Naive B cell (primary cell): Measurements from ENCODE around the gene TOP3B. TPM values are rescaled to one million over a fixed set of nuclear protein-coding genes. Genes with fewer than 3 reads are reported as not detected.

Source experiments
- ATAC-seq, 2 donors: fragments of 150-1000 bp; cut with Tn5 transposase; 2 replicates each; pipeline ENCODE4 v1.10.0; 2021; ENCODE audit warnings: low read depth in 2 of 2, mild to moderate bottlenecking in 2 of 2, moderate library complexity in 2 of 2
- DNase-seq: peaks from one replicate; pipeline ENCODE4 v3.0.0; 2022
- H3K27ac Mint-ChIP-seq, 6 donors: one replicate each; pipeline ENCODE4 v1.8.0; 2020 to 2022; ENCODE audit warnings: mild to moderate bottlenecking in 6 of 6, mixed read lengths in 6 of 6, moderate library complexity in 5 of 6, inconsistent platforms in 2 of 6
- H3K27me3 Mint-ChIP-seq, 3 donors: one replicate each; pipeline ENCODE4 v1.8.0; 2021 to 2022; ENCODE audit warnings: mixed read lengths in 3 of 3, mild to moderate bottlenecking in 1 of 3
- H3K36me3 Mint-ChIP-seq, 2 donors: one replicate each; pipeline ENCODE4 v1.8.0; 2020 to 2022; ENCODE audit warnings: mixed read lengths in 2 of 2, inconsistent platforms in 1 of 2, mild to moderate bottlenecking in 1 of 2
- H3K4me1 Mint-ChIP-seq, 3 donors: one replicate each; pipeline ENCODE4 v1.8.0; 2020 to 2022; ENCODE audit warnings: mixed read lengths in 3 of 3, inconsistent platforms in 1 of 3, mild to moderate bottlenecking in 1 of 3, moderate library complexity in 1 of 3
- H3K4me3 Mint-ChIP-seq, 8 donors: one replicate each; pipeline ENCODE4 v1.8.0; 2020 to 2022; ENCODE audit warnings: mild to moderate bottlenecking in 8 of 8, mixed read lengths in 8 of 8, moderate library complexity in 8 of 8, inconsistent platforms in 2 of 8
- H3K9me3 Mint-ChIP-seq, 7 donors: one replicate each; pipeline ENCODE4 v1.8.0; 2020 to 2022; ENCODE audit warnings: mixed read lengths in 7 of 7, mild to moderate bottlenecking in 5 of 7, inconsistent platforms in 2 of 7, moderate library complexity in 1 of 7
- polyA plus RNA-seq, 6 donors: library from polyadenylated mRNA; unstranded; fragments of 300-500 nt; fragmentation: Illumina TruSeq; gene quantifications; one replicate each; pipeline ENCODE4 v1.2.3, GENCODE V29; 2021; ENCODE audit warnings: low read depth in 6 of 6

Gene TOP3B
- polyA plus RNA-seq, 6 donors from 2014 or later, result 10.4 to 27.8 (median 15.9) TPM

- H3K27ac Mint-ChIP-seq, result no peak overlapping the region
- H3K9me3 Mint-ChIP-seq, result no peaks in the 10 kb centered on the region
- H3K4me3 Mint-ChIP-seq, result no peak overlapping the region
- DNase-seq (no peak), ATAC-seq (no peak)
- H3K4me1 Mint-ChIP-seq, result no peaks in the 10 kb centered on the region
- H3K27me3 Mint-ChIP-seq, result no peaks in the 10 kb centered on the region
- H3K36me3 Mint-ChIP-seq, result no peaks in the 10 kb centered on the region
These were observed 20.0 kb upstream of the TOP3B start for GRCh38 chr22:22002526-22003055.

- ATAC-seq, result no peak
These were observed 19.3 kb upstream of the TOP3B start for GRCh38 chr22:22001664-22002525.

GRCh38 chr22:21998595-21999247 lies 16.1 kb upstream of the TOP3B start:
- DNase-seq (no peak), ATAC-seq (no peak)
- H3K9me3 Mint-ChIP-seq, result no peaks in the 10 kb centered on the region
- H3K36me3 Mint-ChIP-seq, result no peaks in the 10 kb centered on the region
- H3K4me1 Mint-ChIP-seq, result peaks cover 0 to 6% (median 0%) of the 10 kb centered on the region in 3 donors
- H3K27ac Mint-ChIP-seq, result peak overlapping the region in 1 of 6 donors; percentile 27
- H3K4me3 Mint-ChIP-seq, result no peak overlapping the region
- no peaks in the 10 kb centered on the region for H3K27me3 Mint-ChIP-seq

More at GRCh38 chr22:22001664-22002525, 19.3 kb upstream of the TOP3B start:
- Mint-ChIP-seq H3K27ac (no peak overlapping the region), H3K27me3 (no peaks in the 10 kb centered on the region), H3K36me3 (no peaks in the 10 kb centered on the region), H3K4me1 (no peaks in the 10 kb centered on the region), H3K9me3 (no peaks in the 10 kb centered on the region), H3K4me3 (no peak overlapping the region)
- DNase-seq, result no peak

DNA sequence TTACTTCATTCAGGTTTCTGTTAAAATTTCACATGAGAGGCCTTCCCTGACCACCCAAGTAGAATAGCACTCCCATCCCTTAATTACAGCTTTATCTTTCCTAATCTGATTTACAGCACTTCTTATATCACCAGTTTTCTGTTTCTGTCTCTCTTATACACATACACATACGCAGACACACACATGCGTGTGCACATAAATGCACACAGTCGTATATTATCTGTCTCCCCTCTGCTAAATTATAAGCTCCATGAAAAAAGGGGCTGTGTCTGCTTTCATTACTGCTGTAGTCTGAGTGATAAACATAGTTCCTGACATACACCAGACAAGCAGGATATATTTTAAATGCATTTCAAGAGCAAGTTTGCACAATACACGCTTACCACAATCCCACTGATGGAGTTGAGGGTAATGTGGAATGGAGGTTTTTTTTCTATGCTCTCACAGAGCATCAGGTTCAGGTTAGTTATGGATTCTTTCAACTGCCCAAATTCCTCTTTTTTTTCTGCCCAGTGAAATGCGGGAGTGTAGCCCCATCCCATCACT lies 13.7 kb upstream of the TOP3B start:
- DNase-seq, result no peak
- ATAC-seq, result no peak
- no peaks in the 10 kb centered on the region for H3K27me3 Mint-ChIP-seq
- no peaks in the 10 kb centered on the region for H3K36me3 Mint-ChIP-seq
- H3K9me3 Mint-ChIP-seq, result no peaks in the 10 kb centered on the region
- peak overlapping the region in 1 of 6 donors; percentile 69 for H3K27ac Mint-ChIP-seq
- peaks cover 0 to 6% (median 0%) of the 10 kb centered on the region in 3 donors for H3K4me1 Mint-ChIP-seq
- H3K4me3 Mint-ChIP-seq, result no peak overlapping the region

- DNase-seq (no peak), ATAC-seq (no peak)
- Mint-ChIP-seq H3K27me3 (no peaks in the 10 kb centered on the region), H3K4me1 (peaks cover 0 to 6% (median 0%) of the 10 kb centered on the region in 3 donors), H3K4me3 (no peak overlapping the region), H3K9me3 (no peaks in the 10 kb centered on the region), H3K27ac (peak overlapping the region in 1 of 6 donors; percentile 11), H3K36me3 (no peaks in the 10 kb centered on the region)
These were observed 13.1 kb upstream of the TOP3B start for GRCh38 chr22:21995660-21996059.

- H3K27ac Mint-ChIP-seq, result peak overlapping the region in 1 of 6 donors; percentile 42
- H3K4me3 Mint-ChIP-seq, result no peak overlapping the region
- DNase-seq (no peak), ATAC-seq (no peak)
- no peaks in the 10 kb centered on the region for H3K9me3 Mint-ChIP-seq
- H3K27me3 Mint-ChIP-seq, result no peaks in the 10 kb centered on the region
- peaks cover 0 to 6% (median 0%) of the 10 kb centered on the region in 3 donors for H3K4me1 Mint-ChIP-seq
- no peaks in the 10 kb centered on the region for H3K36me3 Mint-ChIP-seq
These were observed 12.4 kb upstream of the TOP3B start for GRCh38 chr22:21994881-21995444.

GRCh38 chr22:21992593-21993237 lies 10.1 kb upstream of the TOP3B start:
- peaks cover 0 to 6% (median 0%) of the 10 kb centered on the region in 3 donors for H3K4me1 Mint-ChIP-seq
- no peaks in the 10 kb centered on the region for H3K27me3 Mint-ChIP-seq
- ATAC-seq (no peak), DNase-seq (no peak)
- no peaks in the 10 kb centered on the region for H3K9me3 Mint-ChIP-seq
- no peak overlapping the region for H3K4me3 Mint-ChIP-seq
- no peak overlapping the region for H3K27ac Mint-ChIP-seq
- no peaks in the 10 kb centered on the region for H3K36me3 Mint-ChIP-seq

DNA sequence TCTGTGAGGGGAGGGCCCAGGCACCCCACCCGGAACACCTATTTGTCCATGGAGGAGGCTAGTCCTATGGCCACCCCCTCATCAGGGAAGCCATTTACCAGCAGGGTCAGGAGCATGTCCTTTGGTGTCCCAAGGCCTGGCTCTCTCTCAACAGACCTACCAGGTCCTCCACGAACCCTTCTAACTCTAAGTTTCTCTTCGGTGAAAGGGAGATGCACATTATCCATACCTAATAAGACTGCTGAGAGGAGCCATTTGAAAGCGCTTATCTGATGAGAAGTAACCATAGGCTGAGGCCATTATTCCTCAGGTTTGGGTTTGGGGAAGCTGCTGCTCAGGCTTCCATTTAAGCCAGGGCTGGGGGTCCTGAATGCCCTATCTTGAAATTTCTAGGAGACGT lies 9.2 kb upstream of the TOP3B start:
- no peaks in the 10 kb centered on the region for H3K36me3 Mint-ChIP-seq
- H3K27me3 Mint-ChIP-seq, result no peaks in the 10 kb centered on the region
- ATAC-seq (no peak), DNase-seq (no peak)
- no peaks in the 10 kb centered on the region for H3K9me3 Mint-ChIP-seq
- no peak overlapping the region for H3K4me3 Mint-ChIP-seq
- H3K4me1 Mint-ChIP-seq, result peaks cover 0 to 6% (median 0%) of the 10 kb centered on the region in 3 donors
- H3K27ac Mint-ChIP-seq, result peak overlapping the region in 1 of 6 donors; percentile 15

- no peaks in the 10 kb centered on the region for H3K9me3 Mint-ChIP-seq
- peaks cover 0 to 6% (median 0%) of the 10 kb centered on the region in 3 donors for H3K4me1 Mint-ChIP-seq
- no peak for DNase-seq
- ATAC-seq, result no peak
- H3K4me3 Mint-ChIP-seq, result no peak overlapping the region
- H3K27ac Mint-ChIP-seq, result no peak overlapping the region
- no peaks in the 10 kb centered on the region for H3K36me3 Mint-ChIP-seq
- H3K27me3 Mint-ChIP-seq, result no peaks in the 10 kb centered on the region
These were observed 8.7 kb upstream of the TOP3B start for GRCh38 chr22:21991304-21991596.

DNA sequence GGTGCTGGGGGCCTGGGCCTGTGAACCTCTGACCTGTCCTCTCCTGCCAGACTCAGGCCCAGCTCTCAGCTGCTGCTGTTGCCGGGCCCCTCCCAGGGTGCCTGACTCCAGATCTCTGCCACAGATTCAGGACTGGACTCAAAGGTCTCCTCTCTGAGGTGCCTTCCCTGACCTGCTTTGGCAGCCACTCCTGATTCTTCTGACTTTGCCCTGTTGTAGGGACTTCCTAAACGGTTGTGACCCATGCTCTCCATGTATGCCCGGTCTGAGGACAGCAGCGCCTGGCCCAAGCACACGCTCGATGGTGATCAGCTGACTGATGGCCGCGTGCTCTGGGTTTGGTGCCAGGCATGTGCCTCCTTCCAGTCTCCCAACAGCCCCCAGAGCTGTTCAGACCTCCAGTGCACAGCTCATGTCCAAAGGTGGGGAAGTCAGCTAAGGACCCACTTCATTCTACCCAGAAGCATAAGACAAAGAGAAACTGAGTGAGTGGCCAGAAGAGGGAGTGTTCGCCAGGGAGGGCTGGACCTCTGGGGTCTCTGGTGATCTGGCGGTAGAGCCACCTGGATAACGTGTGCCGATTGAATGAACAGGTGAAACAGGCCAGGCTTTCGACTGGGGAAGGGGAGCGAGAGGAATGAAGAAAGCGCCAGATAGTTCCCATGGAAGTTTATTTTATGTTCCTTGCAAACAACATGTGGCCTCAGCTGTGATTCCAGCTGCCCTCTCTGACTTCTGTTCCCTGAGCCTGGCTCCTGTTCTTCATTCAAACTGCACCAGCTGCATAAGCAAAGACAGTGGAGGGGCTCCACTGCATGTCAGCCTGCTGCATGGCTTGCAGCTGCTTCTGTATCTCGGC lies 8.1 kb upstream of the TOP3B start:
- Mint-ChIP-seq H3K4me1 (peaks cover 0 to 2% (median 0%) of the 10 kb centered on the region in 3 donors), H3K9me3 (no peaks in the 10 kb centered on the region), H3K27ac (peak overlapping the region in 1 of 6 donors; percentile 20), H3K4me3 (peak overlapping the region in 1 of 8 donors; percentile 55), H3K27me3 (no peaks in the 10 kb centered on the region), H3K36me3 (no peaks in the 10 kb centered on the region)
- ATAC-seq (no peak), DNase-seq (no peak)

DNA sequence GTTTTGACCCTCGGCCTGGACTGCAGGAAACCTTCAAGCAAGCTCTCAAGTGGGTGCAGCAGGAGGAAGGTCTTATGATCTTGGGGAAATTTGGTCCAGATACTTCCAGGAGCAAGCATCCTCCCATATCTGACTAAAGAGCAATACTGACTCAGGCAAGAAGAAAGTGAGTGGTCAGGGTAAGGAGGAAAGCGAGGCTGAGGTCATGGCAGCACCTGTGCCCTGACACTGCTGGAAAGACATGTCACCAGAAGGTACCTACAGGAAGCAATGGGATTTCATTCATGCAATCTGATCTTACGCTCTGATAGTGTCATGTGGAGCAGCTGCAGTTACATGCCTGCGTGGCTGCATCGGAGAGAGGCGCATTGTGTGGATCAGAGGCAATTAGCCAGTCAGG lies 6.5 kb upstream of the TOP3B start:
- no peak overlapping the region for H3K4me3 Mint-ChIP-seq
- ATAC-seq (no peak), DNase-seq (no peak)
- no peaks in the 10 kb centered on the region for H3K27me3 Mint-ChIP-seq
- no peaks in the 10 kb centered on the region for H3K9me3 Mint-ChIP-seq
- no peaks in the 10 kb centered on the region for H3K36me3 Mint-ChIP-seq
- H3K4me1 Mint-ChIP-seq, result no peaks in the 10 kb centered on the region
- H3K27ac Mint-ChIP-seq, result no peak overlapping the region

- Mint-ChIP-seq H3K27me3 (no peaks in the 10 kb centered on the region), H3K9me3 (no peaks in the 10 kb centered on the region), H3K36me3 (no peaks in the 10 kb centered on the region), H3K4me3 (no peak overlapping the region), H3K27ac (no peak overlapping the region), H3K4me1 (peaks cover 17 to 23% (median 19%) of the 10 kb centered on the region in 3 donors)
- no peak for ATAC-seq
- no peak for DNase-seq
These were observed 2.6 kb upstream of the TOP3B start for GRCh38 chr22:21985214-21985613.
